K562 (cell line): Measurements from ENCODE around the gene ARHGAP9.

Experiments
- ELK1 ChIP-seq: sonication (generic); formaldehyde crosslinking; IDR thresholded peaks from 2 replicates; pipeline ENCODE4 v1.8.1; 2022; ENCODE audit warnings: missing genetic modification reagents
- FOXM1 ChIP-seq, 2 experiments: fragments of 450-650 bp in 1 of 2; sonication (generic) in 1 of 2; formaldehyde crosslinking in 1 of 2; IDR thresholded peaks; 2 replicates each; pipeline versions ENCODE4 v1.6.1 to v1.9.0; 2017 to 2022; ENCODE audit warnings: low read depth in 2 of 2, mild to moderate bottlenecking in 2 of 2, missing genetic modification reagents in 1 of 2, moderate library complexity in 1 of 2
- MTA1 ChIP-seq: fragments of 450-650 bp; IDR thresholded peaks from 2 replicates; pipeline ENCODE4 v1.6.1; 2017; ENCODE audit warnings: borderline replicate concordance
- POLR2A ChIP-seq: fragments of 450-650 bp; conservative IDR thresholded peaks from 2 replicates; pipeline ENCODE4 v1.6.1; 2016
- POLR2AphosphoS5 ChIP-seq: IDR thresholded peaks from 2 replicates; pipeline ENCODE4 v1.6.1; 2011; ENCODE audit warnings: mild to moderate bottlenecking, low read depth, low read length, moderate library complexity; ENCODE audit not compliant: control insufficient read depth, insufficient read depth
- SETDB1 ChIP-seq: IDR thresholded peaks from one replicate; pipeline ENCODE4 v1.6.1; 2012; ENCODE audit warnings: low read length, control low read depth, inconsistent platforms
- SIN3B ChIP-seq: fragments of 450-650 bp; IDR thresholded peaks from 2 replicates; pipeline ENCODE4 v1.6.1; 2017; ENCODE audit warnings: low read depth, mild to moderate bottlenecking, moderate library complexity
- SMARCC2 ChIP-seq: fragments of 450-650 bp; IDR thresholded peaks from 2 replicates; pipeline ENCODE4 v1.6.1; 2017; ENCODE audit warnings: antibody characterized with exemption, moderate library complexity, mild to moderate bottlenecking, low read depth
- SNAPC5 ChIP-seq: fragments of 250-450 bp; sonication (Bioruptor Pico); IDR thresholded peaks from 2 replicates; pipeline ENCODE4 v1.8.0; 2021; ENCODE audit warnings: moderate library complexity, mild to moderate bottlenecking, inconsistent platforms
- ZNF668 ChIP-seq: fragments of 250-450 bp; sonication (Bioruptor Pico); IDR thresholded peaks from 2 replicates; pipeline ENCODE4 v1.8.0; 2022; ENCODE audit warnings: mild to moderate bottlenecking, inconsistent platforms
- TF ChIP-seq, protein P1 (sequence below), 3 experiments: IDR thresholded peaks in 2 of 3; conservative IDR thresholded peaks in 1 of 3; 2 replicates each; pipeline ENCODE4 v1.5.1; 2011 to 2012; ENCODE audit warnings: low read length in 3 of 3, mild to moderate bottlenecking in 3 of 3, control low read depth in 2 of 3, improper control_type of control experiment in 1 of 3, inconsistent platforms in 1 of 3, low read depth in 1 of 3, mixed read lengths in 1 of 3, moderate library complexity in 1 of 3; ENCODE audit not compliant: insufficient read depth in 2 of 3
- TF ChIP-seq, protein P2 (sequence below): sonication (generic); formaldehyde crosslinking; IDR thresholded peaks from 2 replicates; pipeline ENCODE4 v1.9.0; 2022; ENCODE audit warnings: mild to moderate bottlenecking, missing genetic modification reagents
- TF ChIP-seq, protein P3 (sequence below): fragments of 250-450 bp; sonication (Bioruptor Pico); IDR thresholded peaks from 2 replicates; pipeline ENCODE4 v1.9.0; 2021; ENCODE audit warnings: mild to moderate bottlenecking, inconsistent platforms

DNA sequence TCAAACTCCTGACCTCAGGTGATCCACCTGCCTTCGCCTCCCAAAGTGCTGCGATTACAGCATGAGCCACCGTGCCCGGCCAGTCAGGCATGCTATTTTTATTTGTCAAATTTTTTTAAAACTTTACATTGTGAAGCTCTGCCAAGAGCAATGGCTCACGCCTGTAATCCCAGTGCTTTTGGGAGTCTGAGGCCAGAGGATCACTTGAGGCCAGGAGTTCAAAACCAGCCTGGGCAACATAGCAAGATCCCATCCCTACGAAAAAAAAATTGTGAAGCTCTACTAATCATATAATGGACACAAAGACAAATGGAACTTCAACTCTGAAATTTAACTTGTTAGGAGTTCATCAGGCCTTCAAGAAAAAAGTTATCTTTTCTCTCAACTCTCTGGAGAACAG, 50.7 kb downstream of the ARHGAP9 start:
- TF ChIP-seq SIN3B (no peak), ZNF668 (CRISPR knock-in tag) (no peak), SMARCC2 (no peak), MTA1 (no peak), POLR2A (no peak), FOXM1 (IDR thresholded peaks at IDR 0.05; ENCODE audit: low read depth) (no peak), FOXM1 (CRISPR knock-in tag; IDR thresholded peaks at IDR 0.05; ENCODE audit: low read depth) (no peak), SETDB1 (no peak), POLR2AphosphoS5 (no peak), SNAPC5 (CRISPR knock-in tag) (no peak), ELK1 (CRISPR knock-in tag) (no peak)
- TF ChIP-seq, protein P1, sequence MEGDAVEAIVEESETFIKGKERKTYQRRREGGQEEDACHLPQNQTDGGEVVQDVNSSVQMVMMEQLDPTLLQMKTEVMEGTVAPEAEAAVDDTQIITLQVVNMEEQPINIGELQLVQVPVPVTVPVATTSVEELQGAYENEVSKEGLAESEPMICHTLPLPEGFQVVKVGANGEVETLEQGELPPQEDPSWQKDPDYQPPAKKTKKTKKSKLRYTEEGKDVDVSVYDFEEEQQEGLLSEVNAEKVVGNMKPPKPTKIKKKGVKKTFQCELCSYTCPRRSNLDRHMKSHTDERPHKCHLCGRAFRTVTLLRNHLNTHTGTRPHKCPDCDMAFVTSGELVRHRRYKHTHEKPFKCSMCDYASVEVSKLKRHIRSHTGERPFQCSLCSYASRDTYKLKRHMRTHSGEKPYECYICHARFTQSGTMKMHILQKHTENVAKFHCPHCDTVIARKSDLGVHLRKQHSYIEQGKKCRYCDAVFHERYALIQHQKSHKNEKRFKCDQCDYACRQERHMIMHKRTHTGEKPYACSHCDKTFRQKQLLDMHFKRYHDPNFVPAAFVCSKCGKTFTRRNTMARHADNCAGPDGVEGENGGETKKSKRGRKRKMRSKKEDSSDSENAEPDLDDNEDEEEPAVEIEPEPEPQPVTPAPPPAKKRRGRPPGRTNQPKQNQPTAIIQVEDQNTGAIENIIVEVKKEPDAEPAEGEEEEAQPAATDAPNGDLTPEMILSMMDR (IDR thresholded peaks at IDR 0.05 in 2 of 3, conservative IDR thresholded peaks at IDR 0.05 in 1 of 3; ENCODE audit: insufficient read depth in 2 of 3, low read depth in 1 of 3, low read length in 3 of 3) = no peak
- TF ChIP-seq, protein P2, sequence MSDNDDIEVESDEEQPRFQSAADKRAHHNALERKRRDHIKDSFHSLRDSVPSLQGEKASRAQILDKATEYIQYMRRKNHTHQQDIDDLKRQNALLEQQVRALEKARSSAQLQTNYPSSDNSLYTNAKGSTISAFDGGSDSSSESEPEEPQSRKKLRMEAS (CRISPR knock-in tag) = no peak
- TF ChIP-seq, protein P3, sequence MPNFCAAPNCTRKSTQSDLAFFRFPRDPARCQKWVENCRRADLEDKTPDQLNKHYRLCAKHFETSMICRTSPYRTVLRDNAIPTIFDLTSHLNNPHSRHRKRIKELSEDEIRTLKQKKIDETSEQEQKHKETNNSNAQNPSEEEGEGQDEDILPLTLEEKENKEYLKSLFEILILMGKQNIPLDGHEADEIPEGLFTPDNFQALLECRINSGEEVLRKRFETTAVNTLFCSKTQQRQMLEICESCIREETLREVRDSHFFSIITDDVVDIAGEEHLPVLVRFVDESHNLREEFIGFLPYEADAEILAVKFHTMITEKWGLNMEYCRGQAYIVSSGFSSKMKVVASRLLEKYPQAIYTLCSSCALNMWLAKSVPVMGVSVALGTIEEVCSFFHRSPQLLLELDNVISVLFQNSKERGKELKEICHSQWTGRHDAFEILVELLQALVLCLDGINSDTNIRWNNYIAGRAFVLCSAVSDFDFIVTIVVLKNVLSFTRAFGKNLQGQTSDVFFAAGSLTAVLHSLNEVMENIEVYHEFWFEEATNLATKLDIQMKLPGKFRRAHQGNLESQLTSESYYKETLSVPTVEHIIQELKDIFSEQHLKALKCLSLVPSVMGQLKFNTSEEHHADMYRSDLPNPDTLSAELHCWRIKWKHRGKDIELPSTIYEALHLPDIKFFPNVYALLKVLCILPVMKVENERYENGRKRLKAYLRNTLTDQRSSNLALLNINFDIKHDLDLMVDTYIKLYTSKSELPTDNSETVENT (CRISPR knock-in tag) = no peak
